Caco-2 (cell line): ENCODE results near the gene UBE2D4. TPM values are rescaled to one million over a fixed set of nuclear protein-coding genes. Genes with fewer than 3 reads are reported as not detected.
"Not testable (repeated sequence)": the region's sequence is repeated elsewhere in the genome, so short reads cannot be mapped to it uniquely, and the experiment has no call there.

Source experiments
- BruUV-seq: library from RNA; stranded (reverse); fragments of 400-500 nt; replicated peaks from 2 replicates; lab custom pipeline; 2021; lab: Mats Ljungman, UMichigan
- CTCF ChIA-PET: fragments of 300-600 bp; sonication (Branson Sonifier 250); formaldehyde crosslinking; loops from one replicate; lab custom pipeline; 2022; ENCODE audit warnings: antibody characterized with exemption; lab: Charles Lee
- POLR2A ChIA-PET: fragments of 300-600 bp; sonication (Branson Sonifier 250); formaldehyde crosslinking; loops from one replicate; lab custom pipeline; 2022; ENCODE audit warnings: antibody characterized with exemption; lab: Charles Lee
- DNase-seq, 2 experiments: peaks; one replicate each; pipeline versions ENCODE4 v3.0.0 to v3.0.0-alpha.2; 2020 to 2022
- H3K27me3 ChIP-seq: replicated peaks from 2 replicates; pipeline ENCODE4 v1.6.0; 2011; ENCODE audit warnings: low read length; ENCODE audit not compliant: control insufficient read depth, insufficient read depth
- H3K36me3 ChIP-seq: 2 replicates; pipeline ENCODE4 v1.5.1; 2011; ENCODE audit warnings: low read length; ENCODE audit not compliant: control insufficient read depth, insufficient read depth
- H3K4me1 ChIP-seq: fragments of 250-450 bp; sonication (Bioruptor Pico); 2 replicates; pipeline ENCODE4 v1.5.1; 2020; ENCODE audit warnings: mild to moderate bottlenecking
- H3K4me3 ChIP-seq: 2 replicates; pipeline ENCODE4 v1.5.1; 2011; ENCODE audit warnings: low read depth, mild to moderate bottlenecking, control low read depth, low read length
- H3K9me3 ChIP-seq: fragments of 250-450 bp; sonication (Bioruptor Pico); 2 replicates; pipeline ENCODE4 v1.5.1; 2020; ENCODE audit warnings: mild to moderate bottlenecking, moderate library complexity
- H3K27ac Mint-ChIP-seq: one replicate; pipeline ENCODE4 v1.8.0; 2022; ENCODE audit warnings: mixed read lengths; ENCODE audit not compliant: unreplicated experiment
- H3K27me3 Mint-ChIP-seq: one replicate; pipeline ENCODE4 v1.8.0; 2022; ENCODE audit warnings: mixed read lengths; ENCODE audit not compliant: insufficient read depth, unreplicated experiment
- H3K36me3 Mint-ChIP-seq: one replicate; pipeline ENCODE4 v1.8.0; 2022; ENCODE audit warnings: mild to moderate bottlenecking, mixed read lengths; ENCODE audit not compliant: insufficient read depth, unreplicated experiment
- H3K4me1 Mint-ChIP-seq: one replicate; pipeline ENCODE4 v1.8.0; 2022; ENCODE audit warnings: low read depth, mixed read lengths; ENCODE audit not compliant: unreplicated experiment
- H3K4me3 Mint-ChIP-seq: one replicate; pipeline ENCODE4 v1.8.0; 2022; ENCODE audit warnings: mild to moderate bottlenecking, moderate library complexity, mixed read lengths; ENCODE audit not compliant: unreplicated experiment
- H3K9me3 Mint-ChIP-seq: one replicate; pipeline ENCODE4 v1.8.0; 2022; ENCODE audit warnings: mixed read lengths; ENCODE audit not compliant: unreplicated experiment
- intact Hi-C: fragments of 100-400 bp; cut with micrococcal nuclease; formaldehyde crosslinking; loops from one replicate; pipeline ENCODE4 v1.10.0; 2022; ENCODE audit not compliant: unreplicated experiment
- total RNA-seq: library from RNA; stranded (reverse); gene quantifications from 2 replicates; pipeline ENCODE4 v1.2.3, GENCODE V29; 2022

Gene UBE2D4
- total RNA-seq, 1 experiment from 2014 or later: 15.4 TPM

DNA sequence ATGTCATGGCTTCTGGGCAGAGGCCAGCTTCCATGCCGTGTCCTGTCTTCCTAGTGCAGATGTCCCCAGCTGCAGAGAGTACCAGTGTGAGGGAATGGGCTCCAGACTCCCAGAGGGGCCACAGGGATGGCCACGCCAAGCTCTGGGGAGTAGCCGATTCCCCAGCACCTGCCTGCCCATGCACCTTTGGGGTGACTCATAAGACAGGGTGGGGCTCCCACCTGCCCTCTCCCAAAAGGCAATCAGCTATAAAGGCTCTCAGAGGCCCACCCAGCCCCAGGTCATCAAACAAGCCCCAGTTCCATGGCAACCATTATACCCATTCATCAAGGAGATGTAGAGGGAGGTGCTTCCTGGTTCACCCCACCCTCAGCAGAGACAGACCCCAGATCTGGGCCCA lies 71.3 kb downstream of the UBE2D4 start, which contains the start of gene SPDYE1:
Gene SPDYE1 (plus strand): TSS at position 366 of the 400 bp plus-strand sequence. CDS start 2,053 bp downstream, outside the sequence.
- intact Hi-C loops, H3K27me3 ChIP-seq, H3K4me1 Mint-ChIP-seq, H3K4me3 ChIP-seq, H3K9me3 ChIP-seq, H3K36me3 ChIP-seq, DNase-seq, POLR2A ChIA-PET, H3K27me3 Mint-ChIP-seq, BruUV-seq, CTCF ChIA-PET, H3K4me3 Mint-ChIP-seq, H3K27ac Mint-ChIP-seq, H3K36me3 Mint-ChIP-seq, H3K9me3 Mint-ChIP-seq, H3K4me1 ChIP-seq: not testable (repeated sequence)

Other genes starting within 250 kb of the UBE2D4 start
- gene COA1, start 196.9 kb upstream of the UBE2D4 start, total RNA-seq: 93.4 and 94.7 TPM in 2 replicates
- 19.1 and 27.9 TPM in 2 replicates for gene BLVRA, start 167.8 kb upstream of the UBE2D4 start, total RNA-seq
- 143 and 150 TPM in 2 replicates for gene MRPS24, start 56.9 kb upstream of the UBE2D4 start, total RNA-seq
- 35.2 and 36.0 TPM in 2 replicates for gene URGCP, start 19.8 kb upstream of the UBE2D4 start, total RNA-seq
- not detected in 2 replicates for gene SPDYE1, start 71.5 kb downstream of the UBE2D4 start, total RNA-seq
- 83.2 and 85.5 TPM in 2 replicates for gene DBNL, start 118.3 kb downstream of the UBE2D4 start, total RNA-seq
- gene PGAM2, start 139.1 kb downstream of the UBE2D4 start, total RNA-seq: not detected in 2 replicates
- gene POLM, start 156.1 kb downstream of the UBE2D4 start, total RNA-seq: 18.3 and 19.5 TPM in 2 replicates
- gene AEBP1, start 177.9 kb downstream of the UBE2D4 start, total RNA-seq: 0.54 TPM in 1 of 2 replicates, not detected in the other
- gene POLD2, start 197.1 kb downstream of the UBE2D4 start, total RNA-seq: 130 and 140 TPM in 2 replicates
- gene MYL7, start 214.9 kb downstream of the UBE2D4 start, total RNA-seq: 16.2 and 22.4 TPM in 2 replicates